LNCaP clone FGC (cell line): ENCODE measurements around the gene COA7.

ENCODE experiments used
- DNase-seq: peaks from one replicate; pipeline ENCODE4 v3.0.0-alpha.2; 2011; ENCODE audit warnings: low read depth
- H3K4me3 ChIP-seq: 2 replicates; pipeline ENCODE4 v1.5.1; 2011; ENCODE audit warnings: mild to moderate bottlenecking, low read depth, low read length, control low read depth
- TF ChIP-seq, protein P1 (sequence below): IDR thresholded peaks from 2 replicates; pipeline ENCODE4 v1.5.1; 2012; ENCODE audit warnings: mild to moderate bottlenecking; ENCODE audit not compliant: control insufficient read depth, insufficient read depth; ENCODE audit errors: extremely low read depth

COA7 gene

DNA sequence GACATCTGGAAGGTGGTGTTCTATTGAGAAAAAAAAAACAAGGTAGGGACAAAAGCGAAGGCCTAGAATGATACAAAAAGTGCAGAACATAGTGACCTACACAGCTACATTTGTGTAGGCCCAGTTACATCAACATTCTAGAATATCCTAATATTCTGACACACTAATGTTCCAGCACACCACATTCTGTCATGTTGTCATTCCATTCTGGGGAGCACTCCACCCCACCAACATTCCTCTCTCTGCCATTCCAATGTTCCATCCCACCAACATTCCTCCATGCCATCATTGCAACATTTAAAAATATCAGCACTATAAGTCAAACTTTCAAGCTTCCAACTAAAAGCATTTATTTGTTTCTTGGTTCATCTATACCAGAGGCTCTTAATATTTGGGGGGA, 28.5 kb downstream of the COA7 start:
- H3K4me3 ChIP-seq, result no peak overlapping the region
- TF ChIP-seq, protein P1, sequence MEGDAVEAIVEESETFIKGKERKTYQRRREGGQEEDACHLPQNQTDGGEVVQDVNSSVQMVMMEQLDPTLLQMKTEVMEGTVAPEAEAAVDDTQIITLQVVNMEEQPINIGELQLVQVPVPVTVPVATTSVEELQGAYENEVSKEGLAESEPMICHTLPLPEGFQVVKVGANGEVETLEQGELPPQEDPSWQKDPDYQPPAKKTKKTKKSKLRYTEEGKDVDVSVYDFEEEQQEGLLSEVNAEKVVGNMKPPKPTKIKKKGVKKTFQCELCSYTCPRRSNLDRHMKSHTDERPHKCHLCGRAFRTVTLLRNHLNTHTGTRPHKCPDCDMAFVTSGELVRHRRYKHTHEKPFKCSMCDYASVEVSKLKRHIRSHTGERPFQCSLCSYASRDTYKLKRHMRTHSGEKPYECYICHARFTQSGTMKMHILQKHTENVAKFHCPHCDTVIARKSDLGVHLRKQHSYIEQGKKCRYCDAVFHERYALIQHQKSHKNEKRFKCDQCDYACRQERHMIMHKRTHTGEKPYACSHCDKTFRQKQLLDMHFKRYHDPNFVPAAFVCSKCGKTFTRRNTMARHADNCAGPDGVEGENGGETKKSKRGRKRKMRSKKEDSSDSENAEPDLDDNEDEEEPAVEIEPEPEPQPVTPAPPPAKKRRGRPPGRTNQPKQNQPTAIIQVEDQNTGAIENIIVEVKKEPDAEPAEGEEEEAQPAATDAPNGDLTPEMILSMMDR, result no peak
- DNase-seq, result no peak

DNA sequence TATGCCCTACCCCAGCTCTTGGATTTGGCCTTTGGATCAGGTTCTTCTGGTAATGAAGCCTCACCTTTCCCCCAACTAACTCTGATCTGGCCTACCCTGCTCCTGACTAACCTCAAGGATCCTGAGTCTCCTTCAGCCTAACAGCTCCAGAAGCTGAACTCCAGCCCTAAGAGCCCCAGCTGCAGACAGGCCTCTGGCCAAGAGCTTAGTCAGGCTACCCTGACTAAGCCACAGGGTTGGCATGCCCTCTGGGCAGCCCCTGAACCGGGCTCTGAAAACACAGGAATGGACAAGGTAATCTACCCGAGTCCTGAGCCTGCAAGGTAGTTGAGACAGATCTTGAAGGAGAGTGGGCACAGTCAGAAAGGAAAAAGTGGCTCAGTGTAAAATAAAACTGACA, 29.4 kb downstream of the COA7 start:
- no peak for DNase-seq
- TF ChIP-seq, protein P1, result no peak
- H3K4me3 ChIP-seq, result no peak overlapping the region

DNA sequence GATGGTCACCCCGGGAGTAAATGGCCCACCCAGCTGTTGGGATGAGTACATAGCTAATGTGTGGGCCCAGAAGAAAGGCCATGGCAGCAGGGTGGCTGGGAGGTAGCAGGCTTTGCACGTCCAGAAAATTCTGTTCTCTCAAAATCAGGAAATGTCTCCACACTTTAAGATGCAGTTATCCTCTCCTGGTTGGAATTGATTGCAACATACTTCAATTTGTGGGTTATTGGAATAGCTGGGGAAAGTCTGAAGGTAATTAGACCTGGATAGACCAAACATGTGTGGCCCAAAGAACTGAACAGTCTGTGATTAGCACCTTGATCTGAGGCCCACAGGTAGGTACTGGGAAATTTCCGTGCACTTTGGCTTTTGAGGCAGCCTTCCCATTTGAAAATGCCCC, 30.2 kb downstream of the COA7 start:
- no peak for DNase-seq
- TF ChIP-seq, protein P1, result no peak
- no peak overlapping the region for H3K4me3 ChIP-seq

DNA sequence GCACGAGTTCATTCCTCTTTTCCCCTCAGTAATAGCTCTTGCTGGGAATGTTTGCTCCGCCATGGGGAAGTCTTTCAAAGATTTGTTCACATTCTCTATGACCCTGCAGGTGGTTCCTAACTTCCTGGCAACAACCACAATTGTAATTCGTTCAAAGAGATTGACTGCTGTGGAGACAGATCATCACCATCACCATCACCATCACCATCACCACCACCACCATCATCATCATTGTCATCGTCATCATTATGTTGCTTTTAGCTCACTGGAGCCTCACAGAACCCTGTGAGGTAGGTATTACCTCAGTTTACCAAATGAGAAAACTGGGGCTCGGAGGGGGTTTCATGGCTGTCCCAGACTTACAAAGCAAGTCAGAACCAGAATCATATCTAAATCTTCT, 30.9 kb downstream of the COA7 start:
- DNase-seq, result no peak
- no peak overlapping the region for H3K4me3 ChIP-seq
- TF ChIP-seq, protein P1, result no peak

DNA sequence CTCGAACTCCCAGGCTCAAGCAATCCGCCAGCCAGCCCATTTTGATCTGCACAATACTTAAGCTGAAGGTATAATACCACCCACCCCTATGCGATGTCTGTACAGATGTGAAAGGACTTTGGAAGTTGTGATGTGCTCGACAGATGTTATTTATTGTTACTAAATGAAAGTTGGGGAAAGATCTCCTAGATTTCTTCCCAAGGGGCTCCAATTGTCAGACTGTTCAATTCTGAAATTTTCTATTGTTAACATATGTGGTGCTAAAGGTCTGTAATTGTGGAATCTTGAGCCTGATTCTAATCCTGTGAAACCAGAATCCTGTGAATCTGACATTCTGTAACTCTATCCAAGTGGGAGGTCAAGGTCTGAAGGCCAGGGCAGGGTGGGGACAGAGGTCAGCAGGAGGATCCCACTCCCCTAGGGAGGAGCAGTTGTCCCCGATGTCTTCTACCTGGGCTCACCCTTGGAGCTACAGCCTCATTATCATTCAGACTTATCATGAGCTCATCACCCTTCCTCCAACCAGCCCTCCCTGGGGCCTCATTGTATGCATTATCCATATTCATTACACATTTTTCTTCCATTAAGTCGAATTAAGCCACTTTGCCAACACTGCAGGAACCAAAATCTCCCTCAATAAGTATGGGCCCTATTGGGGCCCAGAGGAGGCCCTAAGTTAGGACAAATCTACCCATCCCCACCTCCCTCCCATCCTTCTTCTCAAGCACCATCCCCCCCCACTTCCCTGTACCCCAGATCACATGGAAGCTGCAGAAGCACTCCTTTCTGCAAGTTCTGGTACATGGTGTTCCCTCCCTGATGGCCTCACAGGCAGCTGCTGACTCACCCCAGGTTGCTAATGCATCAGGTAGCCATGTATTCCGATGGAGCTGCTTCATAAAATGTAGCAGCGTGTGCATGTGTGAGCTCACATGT, 32.9 kb downstream of the COA7 start:
- no peak for DNase-seq
- TF ChIP-seq, protein P1, result no peak
- no peak overlapping the region for H3K4me3 ChIP-seq

DNA sequence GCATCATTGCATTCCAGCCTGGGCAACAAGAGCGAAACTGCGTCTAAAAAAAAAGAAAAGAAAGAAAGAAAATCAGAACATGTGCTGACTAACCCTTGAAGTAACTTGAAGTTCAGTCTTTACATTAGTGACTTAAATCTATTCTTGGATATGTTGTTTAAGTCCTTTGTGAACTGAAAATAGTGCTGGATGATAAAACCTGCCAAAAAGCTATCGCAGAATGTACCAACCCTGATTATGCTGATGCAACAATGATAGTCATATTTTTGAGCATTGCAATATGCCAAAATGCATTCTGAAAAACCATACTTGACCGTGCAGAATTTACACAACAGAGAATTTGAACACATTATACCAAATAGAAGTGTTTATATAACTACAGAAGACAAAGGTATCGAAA, 34.4 kb downstream of the COA7 start:
- no peak overlapping the region for H3K4me3 ChIP-seq
- TF ChIP-seq, protein P1, result no peak
- DNase-seq, result no peak

DNA sequence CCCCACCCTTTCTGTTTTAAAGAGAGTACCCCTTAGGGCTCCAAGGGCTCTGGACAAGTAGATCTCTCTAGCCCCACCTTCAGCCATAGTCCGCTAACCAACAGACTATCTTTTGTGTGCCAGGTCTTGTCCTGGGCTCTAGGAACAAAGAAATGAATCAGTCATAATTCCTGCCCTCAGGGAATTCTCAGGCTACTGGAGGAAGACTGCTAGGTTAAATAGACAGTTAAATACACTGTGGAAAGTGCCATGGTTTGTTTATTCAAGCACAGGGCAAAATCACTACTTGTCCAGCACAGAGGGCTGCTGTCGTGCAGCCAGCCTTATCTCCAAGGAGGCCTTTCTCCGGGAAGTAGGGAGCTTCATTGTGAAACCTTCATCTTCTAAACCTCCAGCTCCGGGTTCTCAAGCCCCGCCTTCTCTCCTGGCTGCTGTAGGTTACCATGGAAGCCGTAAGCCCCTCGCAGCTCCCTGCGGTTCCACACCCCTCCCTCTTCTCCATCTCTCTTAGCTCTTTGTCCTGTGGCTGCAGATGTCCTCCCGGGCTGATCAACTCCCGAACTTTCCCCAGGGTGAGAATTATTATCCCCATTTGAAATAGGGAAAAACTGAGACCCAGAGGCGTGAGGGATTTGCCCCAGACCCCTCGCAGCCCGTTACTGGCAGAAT, 35.4 kb downstream of the COA7 start:
- no peak overlapping the region for H3K4me3 ChIP-seq
- DNase-seq, result peak; percentile 87
- TF ChIP-seq, protein P1, result no peak
